HG03280 (cell line): ENCODE measurements around the gene SLX4IP.
A peak's percentile ranks its signal among the peaks of the same experiment; 100 is the strongest.

Source experiments
- ATAC-seq: cut with Tn5 transposase; IDR thresholded peaks from one replicate; pipeline ENCODE4 v1.9.1; 2021; ENCODE audit warnings: mild to moderate bottlenecking, moderate library complexity; ENCODE audit not compliant: unreplicated experiment

SLX4IP gene

DNA sequence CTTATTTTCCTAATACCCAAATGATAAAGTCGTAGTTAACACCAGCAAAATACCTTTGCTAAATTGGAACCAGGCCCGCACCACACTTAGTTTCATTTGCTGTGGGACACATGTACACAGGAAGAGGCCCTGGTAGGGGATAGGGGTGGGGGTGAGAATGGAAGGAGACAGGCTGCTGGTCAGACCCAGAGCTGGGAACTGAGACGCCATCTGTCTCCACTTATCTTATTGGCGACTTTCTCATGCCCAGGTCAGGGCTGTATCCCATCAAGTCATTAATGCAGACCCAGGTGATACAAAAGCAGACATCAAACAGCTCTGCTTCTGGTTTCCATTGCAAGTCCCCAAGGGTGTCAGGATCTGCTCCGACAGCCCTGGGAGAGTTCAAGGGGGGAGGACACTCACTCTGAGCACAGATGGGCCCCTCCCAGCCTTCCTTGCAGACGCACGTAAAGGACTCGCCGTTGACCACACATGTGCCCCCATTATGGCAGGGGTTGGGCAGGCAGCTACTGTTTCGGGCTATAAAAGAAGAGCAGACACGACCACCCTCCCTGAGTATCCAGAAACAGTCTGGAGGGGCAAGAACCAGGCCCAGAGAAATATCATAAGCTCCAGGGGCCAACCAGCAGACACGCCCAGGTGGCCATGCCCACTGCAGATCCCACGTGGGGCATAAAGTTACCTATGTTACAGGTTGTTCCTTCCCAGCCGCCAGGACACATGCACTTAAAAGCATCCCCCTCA lies 209.5 kb downstream of the SLX4IP start:
- ATAC-seq, result no peak

DNA sequence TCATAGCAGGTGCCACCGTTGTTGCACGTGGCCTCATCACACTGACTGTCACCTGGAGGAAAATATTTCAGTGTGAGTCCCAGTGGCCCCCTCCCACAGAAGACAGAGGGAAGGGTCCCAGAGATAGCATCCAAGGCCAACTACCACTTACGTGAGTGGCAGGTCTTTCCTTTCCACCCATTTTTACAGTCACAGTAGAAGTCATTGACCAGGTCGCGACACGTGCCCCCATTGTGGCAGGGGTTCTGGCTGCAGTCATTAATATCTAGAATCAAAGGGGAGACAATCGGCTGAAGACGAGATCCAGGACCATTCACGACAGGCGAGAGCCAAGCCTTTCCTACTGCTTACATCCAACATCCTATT lies 210.1 kb downstream of the SLX4IP start:
- ATAC-seq, result no peak

DNA sequence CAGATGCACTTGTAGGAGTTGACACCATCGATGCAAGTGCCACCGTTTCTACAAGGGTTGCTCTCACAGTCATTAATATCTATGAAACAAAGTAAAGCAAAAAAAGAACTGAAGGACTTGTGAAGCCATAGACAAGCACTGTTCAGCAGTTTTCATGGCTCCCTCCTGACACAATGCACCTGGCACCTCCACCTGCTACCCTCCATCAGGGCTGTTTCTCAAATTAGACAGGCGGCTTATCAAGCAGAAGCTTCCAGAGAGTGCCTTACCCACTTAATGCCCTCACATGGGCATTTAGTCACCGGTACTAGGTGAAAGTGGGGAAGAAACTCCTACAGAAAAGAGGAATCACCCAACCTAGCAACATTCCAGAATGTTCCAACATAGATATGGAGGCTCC lies 210.9 kb downstream of the SLX4IP start:
- no peak for ATAC-seq

DNA sequence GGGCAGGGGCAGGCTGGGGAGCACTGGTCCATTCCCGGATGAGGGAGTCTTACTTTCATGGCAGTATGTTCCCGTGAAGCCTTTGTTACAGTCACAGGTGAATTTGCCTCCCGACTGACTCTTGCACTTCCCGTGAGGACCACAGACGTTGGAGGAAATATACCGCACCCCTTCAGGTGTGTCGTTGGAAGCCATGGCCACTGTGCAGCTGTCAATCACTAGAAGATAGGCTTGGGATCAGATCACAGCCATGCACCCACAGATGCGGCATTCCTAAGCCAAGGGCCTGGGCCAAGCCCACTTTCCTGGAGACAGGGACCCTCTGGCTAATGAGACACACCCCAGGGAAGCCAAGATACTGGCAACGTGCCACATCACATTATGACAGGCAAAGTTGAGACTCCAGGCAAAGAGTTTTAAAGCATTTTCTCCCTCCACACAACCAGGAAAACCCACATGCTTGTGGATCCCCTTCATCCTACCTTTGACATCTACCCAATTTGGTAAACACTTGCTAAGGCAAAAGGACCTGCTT lies 211.8 kb downstream of the SLX4IP start:
- ATAC-seq, result no peak

DNA sequence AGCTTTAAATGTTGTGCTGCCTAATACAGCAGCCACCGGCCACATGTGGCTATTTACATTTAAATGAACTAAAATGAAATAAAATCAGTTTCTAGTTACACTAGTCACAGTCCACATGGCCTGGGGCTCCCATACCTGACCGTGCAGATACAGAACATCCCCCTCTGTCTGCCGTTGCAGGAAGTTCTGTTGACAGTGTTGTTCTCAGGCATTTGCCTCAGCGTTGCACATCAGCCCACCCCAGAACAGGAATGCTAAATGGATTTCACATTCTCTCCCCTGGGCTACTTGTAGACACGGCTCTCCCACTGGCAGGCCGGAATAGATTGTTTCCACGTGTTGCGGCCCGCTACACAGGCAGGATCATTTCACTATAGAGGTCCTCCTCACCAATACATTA lies 212.4 kb downstream of the SLX4IP start:
- ATAC-seq, result peak; percentile 55

DNA sequence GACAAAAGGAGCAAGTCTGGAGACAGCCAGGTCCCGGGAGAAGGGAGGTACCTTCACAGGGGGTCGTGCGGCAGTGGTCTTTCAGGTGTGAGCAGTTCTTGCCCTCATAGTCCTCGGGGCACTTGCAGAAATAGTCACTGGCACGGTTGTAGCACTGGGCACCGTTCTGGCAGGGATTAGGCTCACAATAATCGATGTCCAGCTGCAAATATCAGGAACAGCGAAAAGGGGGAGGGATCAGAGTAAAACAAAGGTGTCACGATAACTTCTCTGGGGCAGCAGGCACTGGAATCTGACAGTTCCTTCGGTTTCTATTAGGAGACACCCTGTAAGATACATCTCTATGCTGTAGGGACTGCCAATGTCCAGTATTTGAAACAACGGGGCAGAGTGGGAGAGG lies 212.8 kb downstream of the SLX4IP start:
- no peak for ATAC-seq

DNA sequence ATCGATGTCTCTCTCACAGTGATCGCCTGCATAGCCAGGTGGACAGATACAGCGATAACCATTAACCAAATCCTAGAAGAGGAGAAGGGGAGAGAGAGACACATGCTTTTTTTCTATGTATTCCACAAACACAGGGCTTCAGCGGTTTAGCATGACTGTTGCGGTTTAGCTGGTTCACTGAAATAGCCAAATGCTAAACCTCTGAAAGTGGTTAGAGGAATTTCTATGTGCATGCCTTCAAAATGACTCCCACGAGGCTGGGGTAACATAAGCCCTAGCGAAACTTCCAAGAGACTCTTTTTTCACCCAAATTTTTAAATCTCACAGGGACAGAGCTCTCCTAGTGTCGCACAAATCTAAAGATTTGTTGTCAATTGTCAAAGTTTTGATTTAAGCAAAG lies 213.5 kb downstream of the SLX4IP start:
- ATAC-seq, result no peak

DNA sequence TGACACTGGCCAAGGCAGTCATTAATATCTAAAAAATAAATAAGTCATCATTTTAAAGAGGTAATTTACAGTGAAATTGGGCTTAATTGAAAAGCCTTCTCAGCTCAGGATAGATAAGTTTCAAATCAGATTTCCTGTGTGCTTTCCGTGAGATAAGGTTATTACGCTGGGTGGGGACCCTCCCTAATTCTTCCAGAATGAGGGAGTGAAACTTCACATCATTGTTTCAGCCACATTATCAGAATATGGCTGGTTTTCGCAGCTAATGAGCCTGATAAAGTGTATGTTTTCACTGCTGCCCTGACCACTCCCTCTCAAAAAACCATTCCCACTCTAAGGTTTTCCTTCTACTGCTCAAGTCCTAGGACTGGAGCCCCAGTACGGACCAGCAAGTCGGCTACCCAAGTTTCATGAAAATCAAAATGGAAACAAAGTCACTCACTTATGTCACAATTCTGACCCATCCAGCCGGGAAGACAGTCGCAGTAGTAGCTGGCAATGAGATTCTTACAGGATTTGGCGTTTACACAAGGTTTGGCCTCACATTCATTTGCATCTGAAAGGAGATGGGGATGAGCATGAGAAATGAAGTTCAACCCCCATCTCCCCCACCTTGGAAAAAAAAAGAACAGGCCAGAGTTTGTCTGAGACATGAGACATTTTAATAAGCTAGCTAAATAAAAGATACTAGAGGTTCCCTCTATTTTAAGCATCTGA lies 214.1 kb downstream of the SLX4IP start:
- ATAC-seq, result no peak

DNA sequence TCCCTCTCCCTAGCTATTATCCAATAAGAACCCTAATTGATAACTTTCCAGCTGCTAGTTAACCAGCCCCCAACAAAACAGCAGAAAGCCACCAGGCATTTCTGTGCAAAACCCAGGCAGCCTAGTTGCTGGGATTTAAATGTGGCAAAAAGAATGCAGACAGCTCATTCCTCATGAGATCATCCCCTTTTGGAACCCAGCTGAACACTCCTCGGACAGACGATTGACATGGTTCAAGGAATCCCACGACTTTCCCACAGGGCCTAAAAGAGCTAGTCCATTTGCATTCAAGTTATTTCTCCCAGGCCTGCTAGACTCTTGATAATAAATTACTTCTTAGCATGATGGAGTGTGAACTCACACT lies 214.7 kb downstream of the SLX4IP start:
- no peak for ATAC-seq

DNA sequence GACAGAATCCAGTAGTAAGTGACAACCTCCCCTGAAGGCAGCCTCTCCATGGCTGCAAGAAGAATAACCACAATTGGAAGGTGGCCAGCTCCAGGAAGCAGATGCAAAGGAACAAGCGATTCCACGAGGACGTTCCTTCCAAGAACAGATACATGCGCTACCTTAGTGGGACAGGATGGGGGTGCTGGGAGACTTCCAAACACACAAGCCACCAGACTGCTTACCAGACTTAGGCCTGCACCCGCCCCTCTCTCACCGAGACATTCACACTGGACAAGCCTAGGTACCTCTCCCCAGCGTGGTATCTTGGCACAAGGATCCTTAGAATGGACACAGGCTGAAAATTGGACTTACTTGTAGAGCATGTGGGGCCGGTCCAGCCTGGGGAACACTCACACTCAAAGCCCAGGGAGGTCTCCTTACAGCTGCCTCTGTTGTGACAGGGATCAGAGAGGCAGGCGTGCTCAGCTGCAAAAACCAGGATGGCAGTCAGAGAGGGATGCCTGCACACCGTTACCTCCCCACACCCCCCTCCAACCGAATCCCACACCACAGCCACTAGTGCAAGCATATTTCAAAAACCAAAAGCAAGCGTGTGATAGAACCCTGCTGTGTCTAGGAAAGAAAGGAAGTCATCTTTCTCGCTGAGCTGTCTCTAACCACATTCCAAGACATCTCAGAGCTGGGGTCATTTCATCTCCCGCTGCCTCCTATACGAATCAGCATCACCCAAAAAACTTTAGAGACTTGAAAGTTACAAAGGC lies 216.3 kb downstream of the SLX4IP start:
- no peak for ATAC-seq

DNA sequence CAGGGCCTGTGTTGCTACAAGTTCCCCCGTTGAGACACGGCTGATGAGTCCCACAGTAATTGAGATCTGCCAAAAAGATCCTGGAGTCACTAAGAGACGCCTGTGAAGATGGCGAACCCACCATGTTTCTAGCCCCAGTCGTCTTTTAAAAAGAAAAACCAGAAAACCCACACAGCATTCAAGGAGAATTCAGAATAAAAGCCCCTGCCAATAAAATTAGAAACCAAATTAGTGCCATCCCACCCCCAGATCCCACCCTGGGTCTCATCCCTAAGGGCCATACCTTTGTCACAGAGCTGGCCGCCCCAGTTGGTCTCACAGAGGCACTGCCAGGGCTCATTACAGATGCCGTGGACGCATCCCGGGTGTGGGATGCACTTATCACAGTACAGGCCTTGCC lies 217.1 kb downstream of the SLX4IP start:
- no peak for ATAC-seq

DNA sequence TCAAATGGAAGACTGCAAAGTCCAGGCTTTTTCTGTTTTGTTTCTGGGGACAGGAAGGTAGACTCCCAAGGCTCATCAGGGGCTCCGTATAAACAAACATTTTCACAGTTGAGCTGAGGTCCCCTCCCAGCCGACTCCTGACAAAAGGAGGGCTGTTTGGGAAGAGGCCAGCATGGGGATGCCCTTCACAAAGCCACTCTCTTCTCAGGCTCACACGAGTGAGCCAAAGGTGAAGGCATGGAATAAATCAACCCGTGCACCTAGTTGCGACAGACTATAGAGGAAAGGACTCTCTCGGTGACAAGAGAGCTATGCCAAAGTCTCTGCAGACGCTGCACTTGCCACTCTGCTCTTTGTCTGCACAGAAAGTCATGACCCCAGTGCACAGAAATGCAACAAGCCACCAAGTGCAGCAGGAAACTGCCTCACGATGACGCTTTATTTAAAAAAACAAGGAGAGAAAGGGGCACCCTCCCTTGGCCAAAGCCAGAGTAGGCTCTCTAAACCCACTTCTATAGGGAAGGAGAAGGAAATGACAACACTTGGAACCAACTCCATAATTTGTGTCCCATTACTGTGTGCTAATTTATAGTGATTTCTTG lies 217.7 kb downstream of the SLX4IP start:
- no peak for ATAC-seq

DNA sequence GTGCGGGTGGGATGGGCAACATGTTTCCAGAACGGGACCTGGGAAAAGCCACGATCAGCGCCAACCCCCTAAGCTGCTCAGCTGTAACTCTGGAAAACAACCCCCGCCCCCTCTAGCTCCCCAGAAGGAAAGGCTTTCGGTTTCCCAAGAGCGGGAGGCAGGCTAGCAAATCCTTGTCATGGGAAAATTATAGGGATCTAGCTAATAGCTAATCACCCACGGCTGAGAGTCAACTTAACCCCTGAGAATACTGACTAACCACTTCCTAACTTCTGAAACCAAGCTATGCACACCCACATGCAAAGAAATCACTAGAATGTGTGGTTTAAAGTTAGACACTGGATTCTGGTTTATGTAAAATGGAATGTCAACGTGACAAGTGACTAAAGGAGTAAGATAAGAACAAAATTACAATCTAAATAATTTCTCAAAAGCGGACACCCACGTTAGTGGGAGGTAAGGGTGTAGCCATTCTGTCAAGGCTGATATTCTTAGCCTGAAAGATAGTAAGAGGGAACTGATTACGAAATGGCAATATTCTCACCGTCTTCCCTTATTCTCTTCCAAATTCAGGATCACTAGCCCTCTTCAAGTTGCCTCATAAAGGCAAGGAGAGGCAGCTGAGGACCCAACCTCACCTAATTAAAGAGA lies 218.6 kb downstream of the SLX4IP start:
- no peak for ATAC-seq

DNA sequence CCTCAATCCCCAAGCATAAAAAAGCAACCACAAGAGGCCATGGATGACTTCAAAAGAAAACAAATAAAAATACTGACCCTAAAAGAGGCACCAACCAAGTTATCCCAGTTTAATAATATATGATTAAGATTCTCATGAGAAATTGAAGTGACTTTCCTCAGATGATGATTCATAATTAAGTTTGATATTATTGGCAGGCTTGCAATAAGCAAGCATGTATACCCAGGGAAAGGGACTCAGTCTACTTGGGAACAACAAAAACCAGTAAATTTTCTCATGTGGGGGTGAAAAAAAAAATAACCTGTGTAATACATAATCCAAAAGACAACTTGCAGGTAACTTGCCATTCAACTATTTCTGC lies 219.1 kb downstream of the SLX4IP start:
- ATAC-seq, result no peak

DNA sequence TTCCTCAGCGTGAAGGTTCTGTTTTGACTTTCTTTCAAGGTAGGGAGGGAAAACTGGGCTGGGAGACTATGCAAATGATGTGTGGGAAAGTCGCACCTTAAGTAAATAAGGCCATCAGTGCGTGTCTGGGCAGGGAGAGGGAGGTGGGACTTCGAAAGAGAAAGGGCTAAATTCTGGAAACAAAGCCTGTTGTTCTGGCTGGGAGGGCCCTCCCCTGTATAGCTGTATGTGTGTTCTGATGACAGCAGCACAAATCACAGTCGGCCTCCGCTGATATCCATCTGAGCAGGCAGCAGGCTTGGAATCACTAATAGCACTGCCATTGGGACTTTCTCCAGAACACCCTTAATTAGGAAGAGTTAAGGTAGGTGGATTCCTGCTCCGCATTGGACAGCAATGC lies 219.5 kb downstream of the SLX4IP start:
- no peak for ATAC-seq

DNA sequence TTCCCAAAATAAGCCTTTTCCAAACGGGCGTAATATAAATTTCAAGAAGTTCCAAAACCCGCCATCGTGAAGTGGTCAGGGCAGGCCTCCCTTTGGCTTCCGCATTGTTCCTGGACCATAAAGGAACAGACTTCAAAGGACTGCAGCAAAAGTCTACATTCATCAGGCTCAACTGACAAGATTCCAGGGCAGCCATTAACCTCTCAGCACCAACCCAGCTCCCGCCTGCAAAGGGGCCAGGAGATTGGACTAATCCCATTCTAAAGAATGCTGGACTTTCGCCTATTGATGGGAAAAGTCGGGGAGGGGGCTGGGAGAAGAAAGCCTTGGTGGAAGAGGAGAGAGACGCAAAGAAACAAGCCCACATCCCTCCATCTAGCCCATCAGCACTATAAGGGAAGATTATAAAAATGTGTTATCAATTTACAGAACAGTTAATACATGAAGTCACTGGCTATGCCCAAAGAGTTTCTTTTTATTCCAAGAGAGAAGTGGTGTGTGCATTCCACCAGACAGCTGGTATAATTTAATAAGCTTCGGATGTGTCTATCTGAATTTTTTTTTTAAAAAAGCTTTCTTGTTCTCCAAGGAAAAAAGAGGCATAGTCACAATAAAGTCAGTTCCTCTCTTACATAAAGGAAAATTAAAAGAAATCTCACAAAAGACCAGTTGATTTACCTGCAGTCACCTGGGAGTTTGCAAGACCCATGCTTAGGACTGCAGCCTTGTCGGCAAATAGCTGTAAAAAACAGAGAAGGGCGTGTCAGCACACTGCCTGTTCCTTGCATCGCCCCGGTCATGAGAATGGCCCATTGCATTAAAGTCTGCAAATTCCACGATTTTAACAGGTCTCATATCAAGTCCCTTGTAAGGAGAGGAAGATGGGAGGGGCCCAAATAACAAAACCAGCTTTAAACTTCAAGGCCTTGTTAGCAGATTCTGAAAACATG lies 220.9 kb downstream of the SLX4IP start:
- ATAC-seq, result no peak

DNA sequence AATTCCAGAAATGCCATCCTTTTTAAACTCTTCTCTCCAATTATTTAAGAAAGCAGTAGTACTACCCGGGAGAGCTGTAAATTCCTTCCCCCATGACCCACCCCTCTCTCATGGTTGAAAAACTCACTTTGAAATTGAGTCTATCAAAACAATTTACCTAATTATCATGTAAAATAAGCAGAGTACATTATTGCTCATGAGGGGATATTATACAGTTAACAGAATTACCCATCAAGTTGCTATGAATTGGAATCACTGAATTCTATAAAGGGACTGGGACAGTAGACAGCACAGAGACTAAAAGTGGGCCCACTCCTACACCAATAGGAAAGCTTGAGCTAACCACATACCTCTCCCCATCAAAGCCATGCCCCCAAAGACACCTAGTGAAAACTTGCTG lies 222.3 kb downstream of the SLX4IP start:
- ATAC-seq, result no peak

DNA sequence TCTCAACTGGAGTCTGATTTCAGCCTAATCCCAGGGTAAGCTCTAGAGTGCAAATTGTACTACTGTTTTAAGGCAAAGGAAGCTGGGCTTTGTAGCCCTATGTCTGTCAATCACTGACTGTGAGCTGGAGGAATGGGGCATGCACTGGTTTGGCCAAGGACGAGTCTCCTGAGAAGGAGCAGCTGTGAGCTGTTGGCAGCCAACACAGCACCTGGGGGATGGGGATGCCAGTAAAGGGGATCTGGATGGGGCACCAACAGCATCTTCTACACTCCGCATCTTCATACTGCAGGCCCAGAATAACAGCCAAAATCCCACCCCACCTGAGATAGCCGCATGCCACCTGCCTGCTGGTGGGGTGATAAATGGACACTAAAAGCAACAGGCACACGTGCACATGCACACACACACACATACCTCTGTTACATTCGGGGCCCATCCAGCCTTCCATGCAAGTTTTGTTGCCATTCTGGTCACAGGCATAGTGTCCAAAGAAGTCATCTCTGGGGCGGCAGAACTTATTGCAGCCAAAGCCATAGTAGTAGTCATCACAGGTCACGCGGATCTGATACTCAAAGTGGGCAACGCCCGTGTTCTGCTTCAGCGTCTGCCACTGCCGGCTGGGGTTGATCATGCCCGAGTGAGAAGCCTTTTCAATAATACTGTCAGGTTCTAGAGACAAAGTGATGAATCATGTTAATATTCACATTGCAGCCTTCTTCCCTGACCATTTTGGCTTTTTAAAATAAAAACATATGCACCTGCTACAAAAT lies 223.1 kb downstream of the SLX4IP start:
- ATAC-seq, result no peak
